Vagina (tissue), 2 donors: ENCODE measurements around the gene RNASEH2C.

Experiments
- POLR2A ChIP-seq, 2 donors: fragments of 450-650 bp; IDR thresholded peaks; one replicate each; pipeline ENCODE4 v1.6.1; 2017; ENCODE audit warnings: antibody characterized with exemption in 2 of 2, mild to moderate bottlenecking in 2 of 2, moderate library complexity in 2 of 2
- TF ChIP-seq, protein P1 (sequence below), 3 experiments: fragments of 450-650 bp in 2 of 3; fragments of 200-600 bp in 1 of 3; sonication (generic) in 1 of 3; IDR thresholded peaks; one replicate each; pipeline ENCODE4 v1.5.1; 2017 to 2019; ENCODE audit warnings: antibody characterized with exemption in 3 of 3, mild to moderate bottlenecking in 2 of 3, moderate library complexity in 2 of 3

DNA sequence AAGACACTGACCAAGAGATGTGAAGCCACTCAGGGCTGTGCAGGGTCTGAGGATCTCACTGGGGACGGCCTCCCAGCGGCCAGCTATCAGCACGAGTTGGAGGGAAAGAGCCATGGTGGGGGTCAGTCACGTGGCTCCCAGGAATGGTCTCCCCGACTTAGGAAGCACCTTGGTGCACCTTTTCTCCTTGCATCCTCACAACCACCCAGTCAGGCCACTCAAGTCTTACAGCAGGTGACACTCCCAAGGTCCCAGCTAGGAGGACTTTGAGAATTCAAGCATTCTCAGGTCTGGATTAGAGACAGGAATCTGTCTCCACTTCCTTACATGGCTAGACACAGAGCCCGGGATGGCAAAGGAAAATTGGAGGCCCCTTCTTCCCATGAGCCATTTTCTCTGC is 2.7 kb downstream of the RNASEH2C start:
- TF ChIP-seq, protein P1, sequence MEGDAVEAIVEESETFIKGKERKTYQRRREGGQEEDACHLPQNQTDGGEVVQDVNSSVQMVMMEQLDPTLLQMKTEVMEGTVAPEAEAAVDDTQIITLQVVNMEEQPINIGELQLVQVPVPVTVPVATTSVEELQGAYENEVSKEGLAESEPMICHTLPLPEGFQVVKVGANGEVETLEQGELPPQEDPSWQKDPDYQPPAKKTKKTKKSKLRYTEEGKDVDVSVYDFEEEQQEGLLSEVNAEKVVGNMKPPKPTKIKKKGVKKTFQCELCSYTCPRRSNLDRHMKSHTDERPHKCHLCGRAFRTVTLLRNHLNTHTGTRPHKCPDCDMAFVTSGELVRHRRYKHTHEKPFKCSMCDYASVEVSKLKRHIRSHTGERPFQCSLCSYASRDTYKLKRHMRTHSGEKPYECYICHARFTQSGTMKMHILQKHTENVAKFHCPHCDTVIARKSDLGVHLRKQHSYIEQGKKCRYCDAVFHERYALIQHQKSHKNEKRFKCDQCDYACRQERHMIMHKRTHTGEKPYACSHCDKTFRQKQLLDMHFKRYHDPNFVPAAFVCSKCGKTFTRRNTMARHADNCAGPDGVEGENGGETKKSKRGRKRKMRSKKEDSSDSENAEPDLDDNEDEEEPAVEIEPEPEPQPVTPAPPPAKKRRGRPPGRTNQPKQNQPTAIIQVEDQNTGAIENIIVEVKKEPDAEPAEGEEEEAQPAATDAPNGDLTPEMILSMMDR (IDR thresholded peaks at IDR 0.05), result no peak
- no peak for TF ChIP-seq POLR2A (IDR thresholded peaks at IDR 0.05)
